ENCODE measurements around the gene SPDYA.

SPDYA gene

GRCh38 chr2:28880193-28880592, 69.6 kb downstream of the SPDYA start:
- 100% methylated on average over 1 of the region's 1 CpG for WGBS

DNA sequence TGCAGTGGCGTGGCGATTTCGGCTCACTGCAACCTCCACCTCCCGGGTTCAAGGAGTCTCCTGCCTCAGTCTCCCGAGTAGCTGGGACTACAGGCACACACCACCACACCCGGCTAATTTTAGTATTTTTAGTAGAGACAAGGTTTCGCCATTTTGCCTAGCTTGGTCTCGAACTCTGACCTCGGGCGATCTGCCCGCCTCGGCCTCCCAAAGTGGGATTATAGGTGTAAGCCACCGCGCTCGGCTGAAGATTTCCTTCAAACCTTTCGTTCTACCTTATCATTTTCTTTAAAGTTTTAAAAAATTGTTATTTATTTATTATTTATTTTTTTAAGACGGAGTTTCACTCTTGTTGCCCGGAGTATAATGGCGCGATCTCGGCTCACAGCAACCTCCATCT, 82.9 kb downstream of the SPDYA start:
- Histone ChIP-seq H3K4me3 (ENCODE audit: low read length) (no peak overlapping the region; the same call in 1 of the 2 replicates), H3K9ac (ENCODE audit: low read depth, low read length) (no peak overlapping the region), H3K27ac (ENCODE audit: low read depth, low read length) (no peak overlapping the region), H3K9me3 (ENCODE audit: insufficient read depth, low read depth, low read length) (no peaks in the 10 kb centered on the region), H3K36me3 (ENCODE audit: insufficient read depth, low read length) (peaks cover 6% of the 10 kb centered on the region; the same call in 1 of the 2 replicates), H3K27me3 (ENCODE audit: insufficient read depth, low read length) (peaks cover 11% of the 10 kb centered on the region; the same call in 1 of the 2 replicates), H3K4me1 (ENCODE audit: insufficient read depth, low read length) (peaks cover 25% of the 10 kb centered on the region)
- WGBS, result 93% methylated on average over 20 of the region's 21 CpGs

More at GRCh38 chr2:28880193-28880592, 69.6 kb downstream of the SPDYA start:
- Histone ChIP-seq H3K4me3 (ENCODE audit: low read length) (no peak overlapping the region), H3K36me3 (ENCODE audit: insufficient read depth, low read length) (no peaks in the 10 kb centered on the region), H3K9ac (ENCODE audit: low read depth, low read length) (no peak overlapping the region), H3K9me3 (ENCODE audit: insufficient read depth, low read depth, low read length) (no peaks in the 10 kb centered on the region), H3K27me3 (ENCODE audit: insufficient read depth, low read length) (peaks cover 29% of the 10 kb centered on the region), H3K27ac (ENCODE audit: low read depth, low read length) (no peak overlapping the region), H3K4me1 (ENCODE audit: insufficient read depth, low read length) (no peaks in the 10 kb centered on the region)

DNA sequence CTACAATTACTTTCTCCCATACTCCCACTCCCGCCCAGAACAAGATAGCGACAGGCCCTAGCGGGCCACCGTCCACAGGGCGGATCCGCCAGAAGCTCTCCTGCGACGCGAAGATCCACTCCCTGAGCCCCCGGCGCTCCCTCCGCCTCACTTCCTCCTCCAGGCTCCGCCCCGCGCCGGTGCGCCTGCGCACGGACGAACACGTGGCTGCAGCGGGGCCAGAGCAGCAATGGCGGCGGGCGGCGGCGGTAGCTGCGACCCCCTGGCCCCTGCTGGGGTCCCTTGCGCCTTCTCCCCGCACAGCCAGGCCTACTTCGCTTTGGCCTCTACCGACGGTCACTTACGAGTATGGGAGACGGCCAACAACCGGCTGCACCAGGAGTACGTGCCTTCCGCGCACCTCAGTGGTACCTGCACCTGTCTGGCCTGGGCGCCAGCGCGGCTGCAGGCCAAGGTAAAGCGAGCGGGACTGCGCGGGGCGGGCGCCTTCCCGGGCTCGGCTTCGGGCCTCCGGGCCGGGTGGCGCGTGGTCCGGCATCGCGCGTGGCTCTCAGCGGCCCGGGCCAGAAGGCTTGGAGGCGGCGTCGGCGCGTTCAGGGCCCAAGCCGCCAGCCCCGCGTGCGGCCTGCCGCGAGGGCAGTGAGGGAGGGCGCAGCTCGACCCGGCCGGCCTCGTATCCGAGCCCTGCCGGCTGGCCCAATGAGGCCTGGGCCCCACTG, 84.0 kb downstream of the SPDYA start, which contains the start of gene WDR43:
Gene WDR43, plus strand, starts transcription at position 198 of the 719 bp plus-strand sequence. Its CDS starts 32 bp downstream, at position 230.
- WGBS, result under 1% methylated on average over 79 of the region's 79 CpGs
- Histone ChIP-seq H3K27ac (ENCODE audit: low read depth, low read length) (peak within 1 kb of the TSS; percentile 87), H3K4me3 (ENCODE audit: low read length) (peak within 1 kb of the TSS; percentile 100), H3K9me3 (ENCODE audit: insufficient read depth, low read depth, low read length) (no peaks in the 10 kb centered on the region), H3K27me3 (ENCODE audit: insufficient read depth, low read length) (peaks cover 8% of the 10 kb centered on the region; the same call in 1 of the 2 replicates), H3K36me3 (ENCODE audit: insufficient read depth, low read length) (peaks cover 6% of the 10 kb centered on the region; the same call in 1 of the 2 replicates), H3K4me1 (ENCODE audit: insufficient read depth, low read length) (peaks cover 34% of the 10 kb centered on the region), H3K9ac (ENCODE audit: low read depth, low read length) (peak within 1 kb of the TSS; percentile 100)

DNA sequence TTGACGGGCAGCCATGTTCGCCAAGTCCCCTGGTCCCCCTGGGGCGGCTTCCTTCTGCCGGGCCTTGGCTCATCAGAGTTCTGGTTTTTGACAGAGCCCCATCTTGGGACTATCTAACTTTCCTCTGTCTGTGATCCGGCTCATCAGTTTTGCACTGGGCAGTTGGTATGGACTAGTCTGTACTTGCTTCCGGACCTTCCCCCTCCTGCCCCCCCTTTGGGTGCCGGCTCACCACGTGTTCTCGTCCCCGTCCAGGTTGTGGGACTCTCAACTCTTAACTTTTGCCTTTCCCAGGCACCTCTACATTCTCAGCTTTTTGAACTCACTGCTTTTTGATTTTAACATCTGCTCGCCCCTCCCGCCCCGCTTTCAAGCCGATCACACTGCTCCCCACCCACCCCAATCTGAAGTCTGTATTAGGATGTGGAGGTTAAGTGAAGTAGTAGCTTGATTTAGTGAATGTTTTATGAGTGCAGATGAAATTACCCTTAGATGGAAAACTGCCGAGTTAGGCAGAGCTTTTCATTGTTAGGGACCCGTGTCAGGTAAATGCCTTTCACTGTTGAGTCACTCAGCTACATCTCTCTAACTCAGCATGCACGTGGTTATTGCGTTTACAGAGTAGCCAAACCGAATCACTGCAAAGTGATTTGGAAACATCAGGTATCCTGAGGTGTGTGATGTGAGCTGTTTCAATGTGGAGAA, 84.7 kb downstream of the SPDYA start:
- Histone ChIP-seq H3K36me3 (ENCODE audit: insufficient read depth, low read length) (peaks cover 6% of the 10 kb centered on the region; the same call in 1 of the 2 replicates), H3K9me3 (ENCODE audit: insufficient read depth, low read depth, low read length) (no peaks in the 10 kb centered on the region), H3K4me1 (ENCODE audit: insufficient read depth, low read length) (peaks cover 36% of the 10 kb centered on the region), H3K27ac (ENCODE audit: low read depth, low read length) (peak overlapping the region; percentile 87), H3K9ac (ENCODE audit: low read depth, low read length) (peak overlapping the region; percentile 100), H3K27me3 (ENCODE audit: insufficient read depth, low read length) (peaks cover 4% of the 10 kb centered on the region; the same call in 1 of the 2 replicates), H3K4me3 (ENCODE audit: low read length) (peak overlapping the region; percentile 100)
- WGBS, result under 1% methylated on average over 16 of the region's 19 CpGs

DNA sequence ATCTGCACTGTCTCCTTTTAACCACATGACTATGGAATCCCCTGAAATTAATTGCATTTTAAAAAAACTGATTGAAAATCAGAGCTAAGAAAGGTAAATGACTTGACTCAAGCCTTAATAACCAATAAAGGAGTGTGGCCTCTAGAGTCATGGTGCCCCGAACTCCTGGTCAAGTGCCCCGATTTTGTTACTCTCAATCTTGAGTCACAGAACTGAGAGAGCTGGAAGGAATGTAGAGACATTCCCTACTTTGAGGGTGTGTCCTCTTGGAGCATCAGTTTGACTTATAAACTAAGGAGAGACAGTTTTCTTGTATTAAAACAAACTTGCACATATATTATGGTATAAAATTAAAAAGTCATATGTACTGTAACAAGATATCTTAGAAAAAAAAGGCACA, 86.3 kb downstream of the SPDYA start:
- H3K4me1 ChIP-seq (ENCODE audit: insufficient read depth, low read length), result peaks cover 36% of the 10 kb centered on the region
- no peaks in the 10 kb centered on the region for H3K9me3 ChIP-seq (ENCODE audit: insufficient read depth, low read depth, low read length)
- 40% methylated on average over 2 of the region's 2 CpGs for WGBS
- no peak overlapping the region for H3K27ac ChIP-seq (ENCODE audit: low read depth, low read length)
- no peak overlapping the region for H3K9ac ChIP-seq (ENCODE audit: low read depth, low read length)
- H3K4me3 ChIP-seq (ENCODE audit: low read length), result peak overlapping the region; percentile 100
- H3K36me3 ChIP-seq (ENCODE audit: insufficient read depth, low read length), result peaks cover 15% of the 10 kb centered on the region
- H3K27me3 ChIP-seq (ENCODE audit: insufficient read depth, low read length), result peaks cover 3% of the 10 kb centered on the region; the same call in 1 of the 2 replicates

DNA sequence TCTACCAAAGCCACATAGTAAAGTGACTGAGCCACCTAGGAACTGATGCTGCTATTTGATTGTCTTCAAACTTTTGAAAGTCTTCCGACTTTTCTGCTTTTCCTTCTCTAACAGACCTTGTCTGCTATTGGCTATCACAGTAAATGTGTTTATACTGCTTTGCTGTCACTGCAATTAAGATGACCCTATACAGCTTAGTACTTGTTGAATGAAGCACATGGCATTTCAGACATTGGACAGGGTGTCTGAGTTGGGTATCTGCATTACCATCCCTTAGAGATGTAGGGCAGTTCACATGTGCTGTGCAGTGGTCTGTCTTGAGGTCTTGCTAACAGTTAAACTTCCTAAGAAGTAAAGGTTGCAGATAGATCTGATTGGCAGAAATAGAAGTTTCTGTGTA, 87.4 kb downstream of the SPDYA start:
- H3K27ac ChIP-seq (ENCODE audit: low read depth, low read length), result no peak overlapping the region
- H3K4me1 ChIP-seq (ENCODE audit: insufficient read depth, low read length), result peaks cover 36% of the 10 kb centered on the region
- WGBS, result 69% methylated on average over 1 of the region's 1 CpG
- H3K36me3 ChIP-seq (ENCODE audit: insufficient read depth, low read length), result peaks cover 26% of the 10 kb centered on the region
- H3K9ac ChIP-seq (ENCODE audit: low read depth, low read length), result no peak overlapping the region
- H3K4me3 ChIP-seq (ENCODE audit: low read length), result peak overlapping the region; percentile 100
- H3K9me3 ChIP-seq (ENCODE audit: insufficient read depth, low read depth, low read length), result no peaks in the 10 kb centered on the region
- no peaks in the 10 kb centered on the region for H3K27me3 ChIP-seq (ENCODE audit: insufficient read depth, low read length)
